ENCODE data around the gene CT47C1.
"Not testable (repeated sequence)": the region's sequence is repeated elsewhere in the genome, so short reads cannot be mapped to it uniquely, and the experiment has no call there.

Gene CT47C1

DNA sequence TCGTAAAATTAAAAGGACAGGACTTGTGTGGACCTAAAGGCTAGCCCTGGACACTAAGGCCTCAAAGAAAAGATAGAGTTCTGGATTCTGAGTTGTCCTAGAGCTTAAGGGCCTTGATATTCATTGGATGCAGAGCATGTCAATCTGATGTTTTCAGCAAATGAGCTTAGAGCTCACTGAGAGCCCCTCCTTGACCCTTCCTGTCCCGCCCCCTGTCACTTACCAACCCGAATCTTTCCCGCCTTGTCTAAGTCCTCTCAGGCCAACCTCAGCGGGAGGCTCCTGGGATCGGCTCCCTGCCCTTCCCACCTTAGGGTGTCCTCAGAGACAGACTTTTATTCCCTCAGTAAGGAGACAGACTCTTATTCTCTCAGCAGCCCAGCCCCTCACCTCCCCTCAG, at the start of gene CT47C1:
Gene CT47C1, plus strand, starts transcription at position 250 of the 400 bp plus-strand sequence. CDS start 233 bp downstream, outside the sequence.
- no peak for DNase-seq (ENCODE audit: extremely low read depth, low read depth)
- TF ChIP-seq CTCF (IDR thresholded peaks at IDR 0.05; ENCODE audit: low read depth, low read length): no peak

DNA sequence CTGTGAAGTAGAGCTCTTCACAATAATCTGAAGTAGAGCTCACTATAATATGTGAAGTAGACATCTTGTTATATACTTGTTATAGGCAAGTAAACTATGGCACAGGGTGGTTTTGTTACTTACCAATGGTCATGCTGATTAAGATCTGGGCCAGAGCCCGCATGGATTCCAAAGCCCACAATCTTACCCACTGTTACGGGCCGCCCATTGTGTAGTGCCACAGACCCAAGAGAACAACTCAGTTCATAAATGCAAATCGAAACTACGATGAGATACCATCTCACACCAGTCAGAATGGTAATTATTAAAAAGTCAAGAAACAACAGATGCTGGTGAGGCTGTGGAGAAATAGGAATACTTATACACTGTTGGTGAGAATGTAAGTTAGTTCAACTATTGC, 46.9 kb upstream of the CT47C1 start:
- no peak for TF ChIP-seq CTCF (IDR thresholded peaks at IDR 0.05; ENCODE audit: low read depth, low read length)
- DNase-seq (ENCODE audit: extremely low read depth, low read depth): no peak

DNA sequence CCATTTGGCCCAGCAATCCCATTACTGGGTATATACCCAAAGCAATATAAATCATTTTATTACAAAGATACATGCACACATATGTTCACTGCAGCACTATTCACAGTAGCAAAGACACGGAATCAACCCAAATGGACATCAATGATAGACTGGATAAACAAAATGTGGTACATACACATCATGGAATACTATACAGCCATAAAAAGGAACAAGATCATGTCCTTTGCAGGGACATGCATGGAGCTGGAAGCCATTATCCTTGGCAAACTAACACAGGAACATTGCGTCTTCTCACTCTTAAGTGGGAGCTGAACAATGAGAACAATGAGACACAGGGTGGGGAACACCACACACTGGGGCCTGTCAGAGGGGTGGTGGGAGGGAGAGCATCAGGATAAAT, 46.4 kb upstream of the CT47C1 start:
- DNase-seq (ENCODE audit: extremely low read depth, low read depth): not testable (repeated sequence)

DNA sequence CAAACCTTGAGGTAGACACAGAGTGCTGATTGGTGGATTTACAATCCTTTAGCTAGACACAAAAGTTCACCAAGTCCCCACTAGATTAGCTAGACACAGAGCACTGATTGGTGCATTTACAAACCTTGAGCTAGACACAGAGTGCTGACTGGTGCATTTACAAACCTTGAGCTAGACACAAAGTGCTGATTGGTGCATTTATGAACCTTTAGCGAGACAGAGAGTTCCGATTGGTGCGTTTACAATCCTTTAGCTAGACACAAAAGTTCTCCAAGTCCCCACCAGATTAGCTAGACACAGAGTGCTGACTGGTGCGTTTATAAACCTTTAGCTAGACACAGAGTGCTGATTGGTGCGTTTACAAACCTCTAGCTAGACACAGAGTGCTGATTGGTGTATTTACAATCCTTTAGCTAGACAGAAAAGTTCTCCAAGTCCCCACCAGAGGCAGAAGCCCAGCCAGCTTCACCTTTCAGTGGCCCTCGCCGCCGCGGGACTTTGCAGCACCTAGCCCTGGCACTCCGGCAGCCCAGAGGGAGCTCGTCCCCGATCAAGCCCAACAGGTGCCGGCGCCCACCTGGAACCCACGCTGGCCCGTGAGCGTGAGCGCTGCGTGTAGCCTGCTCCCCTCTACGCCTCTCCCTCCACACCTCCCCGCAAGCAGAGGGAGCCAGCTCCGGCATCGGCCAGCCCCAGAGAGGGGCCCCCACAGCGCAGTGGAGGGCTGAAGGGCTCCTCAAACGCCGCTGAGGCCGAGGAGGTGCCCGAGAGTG, 44.6 kb upstream of the CT47C1 start:
- not testable (repeated sequence) for DNase-seq (ENCODE audit: extremely low read depth, low read depth)

- TF ChIP-seq CTCF (IDR thresholded peaks at IDR 0.05; ENCODE audit: low read depth, low read length): no peak
- no peak for DNase-seq (ENCODE audit: extremely low read depth, low read depth)
Measured at GRCh38 chrX:119028733-119029330, 44.0 kb upstream of the CT47C1 start.

- not testable (repeated sequence) for DNase-seq (ENCODE audit: extremely low read depth, low read depth)
Measured at GRCh38 chrX:119029656-119030055, 43.1 kb upstream of the CT47C1 start.

DNA sequence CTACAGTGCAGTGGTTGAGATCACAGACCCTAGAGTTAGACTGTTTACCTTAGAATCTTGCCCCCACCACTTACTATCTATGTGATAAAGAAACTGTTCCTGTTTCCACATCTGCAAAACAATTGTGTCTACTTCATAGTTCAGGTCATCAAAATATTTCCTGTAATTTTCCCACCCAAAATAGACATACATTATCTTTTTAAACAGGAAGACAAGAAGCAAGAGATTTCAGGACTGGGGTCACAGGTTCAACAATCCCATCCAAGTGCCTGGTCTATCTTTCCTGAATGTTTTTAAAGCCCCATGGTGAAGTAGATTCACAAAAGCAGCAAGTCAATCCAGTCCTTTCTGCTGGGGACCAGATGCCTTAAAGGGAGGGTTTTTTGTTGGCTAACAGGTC, 41.8 kb upstream of the CT47C1 start:
- no peak for TF ChIP-seq CTCF (IDR thresholded peaks at IDR 0.05; ENCODE audit: low read depth, low read length)
- DNase-seq (ENCODE audit: extremely low read depth, low read depth): no peak

GRCh38 chrX:119036107-119037029, 36.4 kb upstream of the CT47C1 start:
- no peak for TF ChIP-seq CTCF (IDR thresholded peaks at IDR 0.05; ENCODE audit: low read depth, low read length)
- no peak for DNase-seq (ENCODE audit: extremely low read depth, low read depth)

All from AG09319 (cell line).